ENCODE measurements around the gene STAT3. TPM values are rescaled to one million over a fixed set of nuclear protein-coding genes. Genes with fewer than 3 reads are reported as not detected.

Gene STAT3
- 203 and 277 TPM in 2 replicates for total RNA-seq

GRCh38 chr17:42388381-42389134 is at the start of gene STAT3:
Gene STAT3 (minus strand): TSS chr17:42388442. CDS start chr17:42348516, 39,926 bp downstream.

GRCh38 chr17:42422958-42423712 is 34.9 kb upstream of the STAT3 start, which contains the start of gene CAVIN1:
Gene CAVIN1 (minus strand): TSS chr17:42423256. CDS start chr17:42423097, 159 bp downstream.

DNA sequence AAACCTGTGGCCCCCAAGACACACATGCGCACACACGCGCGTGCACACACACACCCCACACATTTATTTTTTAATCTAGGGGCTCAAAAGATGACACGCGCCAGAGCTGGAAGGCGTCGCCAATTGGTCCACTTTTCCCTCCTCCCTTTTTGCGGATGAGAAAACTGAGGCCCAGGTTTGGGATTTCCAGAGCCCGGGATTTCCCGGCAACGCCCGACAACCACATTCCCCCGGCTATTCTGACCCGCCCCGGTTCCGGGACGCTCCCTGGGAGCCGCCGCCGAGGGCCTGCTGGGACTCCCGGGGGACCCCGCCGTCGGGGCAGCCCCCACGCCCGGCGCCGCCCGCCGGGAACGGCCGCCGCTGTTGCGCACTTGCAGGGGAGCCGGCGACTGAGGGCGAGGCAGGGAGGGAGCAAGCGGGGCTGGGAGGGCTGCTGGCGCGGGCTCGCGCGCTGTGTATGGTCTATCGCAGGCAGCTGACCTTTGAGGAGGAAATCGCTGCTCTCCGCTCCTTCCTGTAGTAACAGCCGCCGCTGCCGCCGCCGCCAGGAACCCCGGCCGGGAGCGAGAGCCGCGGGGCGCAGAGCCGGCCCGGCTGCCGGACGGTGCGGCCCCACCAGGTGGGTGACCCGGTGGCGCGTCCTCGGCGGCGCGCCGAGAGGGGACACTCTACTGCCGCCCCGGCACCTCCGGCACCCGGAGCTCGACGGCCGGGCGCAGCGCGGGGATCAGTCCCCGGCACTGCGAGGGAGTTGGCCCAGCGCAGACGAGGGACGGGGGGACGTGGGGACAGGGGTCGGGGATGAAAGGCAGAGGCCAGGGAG is 100.1 kb downstream of the STAT3 start, which contains the start of gene STAT5A:
STAT5A (plus strand) TSS at position 522 of the 826 bp plus-strand sequence. CDS start 914 bp downstream, outside the sequence.

DNA sequence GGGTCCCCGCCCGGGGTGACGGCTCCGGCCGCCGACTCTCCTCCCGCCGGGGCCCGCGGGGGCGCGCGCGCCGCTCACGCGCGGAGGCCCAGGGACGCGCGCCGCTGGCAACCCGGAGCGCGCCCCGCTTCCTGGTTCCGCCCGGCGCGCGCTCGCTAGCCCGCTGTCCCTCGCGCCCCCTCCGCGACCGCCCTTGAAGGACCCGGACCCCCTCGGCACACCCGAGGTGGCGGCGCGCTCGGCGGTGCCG is 112.0 kb downstream of the STAT3 start, which contains the start of gene STAT5B:
STAT5B (minus strand) TSS at position 33 of the 250 bp plus-strand sequence. CDS start 44,264 bp downstream, outside the sequence.

Other genes with a start within 250 kb of the STAT3 start
- 94.3 and 113 TPM in 2 replicates for gene RAB5C, start 233.5 kb downstream of the STAT3 start, total RNA-seq
- under 0.01 TPM in 1 of 2 replicates, not detected in the other for gene KCNH4, start 207.3 kb downstream of the STAT3 start, total RNA-seq
- gene HCRT, start 203.0 kb downstream of the STAT3 start, total RNA-seq: not detected in 2 replicates
- gene GHDC, start 193.9 kb downstream of the STAT3 start, total RNA-seq: 18.3 and 22.1 TPM in 2 replicates
- gene STAT5B, start 112.1 kb downstream of the STAT3 start, total RNA-seq: 42.7 and 55.8 TPM in 2 replicates
- 37.8 and 55.3 TPM in 2 replicates for gene STAT5A, start 99.9 kb downstream of the STAT3 start, total RNA-seq
- 1,335 and 1,666 TPM in 2 replicates for gene CAVIN1, start 34.8 kb upstream of the STAT3 start, total RNA-seq
- 56.6 and 59.7 TPM in 2 replicates for gene ATP6V0A1, start 70.4 kb upstream of the STAT3 start, total RNA-seq
- gene NAGLU, start 147.8 kb upstream of the STAT3 start, total RNA-seq: 69.8 and 72.1 TPM in 2 replicates
- gene HSD17B1, start 164.5 kb upstream of the STAT3 start, total RNA-seq: 0.12 and 0.81 TPM in 2 replicates
- 19.1 and 23.2 TPM in 2 replicates for gene COASY, start 173.7 kb upstream of the STAT3 start, total RNA-seq
- gene MLX, start 178.7 kb upstream of the STAT3 start, total RNA-seq: 45.7 and 54.4 TPM in 2 replicates
- 0.97 and 1.3 TPM in 2 replicates for gene PSMC3IP, start 189.3 kb upstream of the STAT3 start, total RNA-seq
- gene RETREG3, start 220.9 kb upstream of the STAT3 start, total RNA-seq: 116 and 136 TPM in 2 replicates
- gene TUBG1, start 221.2 kb upstream of the STAT3 start, total RNA-seq: 29.9 and 35.2 TPM in 2 replicates

Data from hair follicle dermal papilla cell (primary cell).